K562 (cell line): ENCODE measurements around the gene LDLRAD3. TPM values are rescaled to one million over a fixed set of nuclear protein-coding genes. Genes with fewer than 3 reads are reported as not detected.

Experiments
- C11orf30 ChIP-seq: fragments of 450-650 bp; IDR thresholded peaks from 2 replicates; pipeline ENCODE4 v1.6.1; 2016; ENCODE audit warnings: low read depth, mild to moderate bottlenecking
- HMG20B ChIP-seq: fragments of 250-450 bp; sonication (Bioruptor Pico); IDR thresholded peaks from 2 replicates; pipeline ENCODE4 v1.5.0; 2021; ENCODE audit warnings: mild to moderate bottlenecking
- JUND ChIP-seq, 2 experiments: IDR thresholded peaks; 2 replicates in 1 of 2; 3 replicates in 1 of 2; pipeline ENCODE4 v1.6.1; 2011; ENCODE audit warnings: borderline replicate concordance in 2 of 2, low read depth in 2 of 2, low read length in 2 of 2, improper control_type of control experiment in 1 of 2, missing biosample characterization in 1 of 2, missing genetic modification characterization in 1 of 2, missing genetic modification reagents in 1 of 2
- MAFG ChIP-seq: fragments of 450-650 bp; conservative IDR thresholded peaks from 2 replicates; pipeline ENCODE4 v1.6.1; 2016; ENCODE audit warnings: missing genetic modification characterization, missing compliant biosample characterization
- NFIX ChIP-seq: fragments of 250-450 bp; sonication (Bioruptor Pico); IDR thresholded peaks from 2 replicates; pipeline ENCODE4 v1.4.0; 2020; ENCODE audit warnings: low read depth, mild to moderate bottlenecking, moderate library complexity
- NR2C2 ChIP-seq, 2 experiments: fragments of 200-800 bp in 1 of 2; sonication (Bioruptor generic) in 1 of 2; sonication (generic) in 1 of 2; formaldehyde crosslinking in 1 of 2; IDR thresholded peaks; 2 replicates each; pipeline versions ENCODE4 v1.6.1 to v1.8.0; 2016 to 2022; ENCODE audit warnings: mild to moderate bottlenecking in 1 of 2, missing compliant biosample characterization in 1 of 2, missing genetic modification characterization in 1 of 2, missing genetic modification reagents in 1 of 2
- RBM25 ChIP-seq: fragments of 200-400 bp; formaldehyde crosslinking; IDR thresholded peaks from 2 replicates; pipeline ENCODE4 v1.6.1; 2018; ENCODE audit warnings: low read length, low read depth, moderate library complexity; ENCODE audit not compliant: severe bottlenecking
- SLC30A9 ChIP-seq: fragments of 250-450 bp; sonication (Bioruptor Pico); IDR thresholded peaks from 2 replicates; pipeline ENCODE4 v1.8.0; 2022; ENCODE audit warnings: mild to moderate bottlenecking, moderate library complexity
- TEAD1 ChIP-seq, 2 experiments: fragments of 450-650 bp in 1 of 2; sonication (generic) in 1 of 2; formaldehyde crosslinking; IDR thresholded peaks; 2 replicates each; pipeline versions ENCODE4 v1.4.0 to v1.8.0; 2020 to 2022; ENCODE audit warnings: mild to moderate bottlenecking in 2 of 2, missing genetic modification reagents in 1 of 2
- U2AF1 ChIP-seq: fragments of 200-400 bp; formaldehyde crosslinking; optimal IDR thresholded peaks from 2 replicates; pipeline ENCODE3; 2017; ENCODE audit warnings: mild to moderate bottlenecking, low read depth, low read length, moderate library complexity
- WHSC1 ChIP-seq: IDR thresholded peaks from one replicate; pipeline ENCODE4 v1.6.1; 2012; ENCODE audit warnings: low read length, control low read depth, inconsistent platforms
- ZNF175 ChIP-seq: fragments of 200-800 bp; sonication (Bioruptor generic); IDR thresholded peaks from 2 replicates; pipeline ENCODE4 v1.6.1; 2016; ENCODE audit warnings: low read depth, mild to moderate bottlenecking, missing genetic modification characterization, missing compliant biosample characterization
- ZNF239 ChIP-seq: fragments of 250-450 bp; sonication (Bioruptor Pico); IDR thresholded peaks from 2 replicates; pipeline ENCODE4 v1.4.0; 2020; ENCODE audit warnings: mild to moderate bottlenecking
- ZNF347 ChIP-seq: fragments of 450-650 bp; formaldehyde crosslinking; IDR thresholded peaks from 2 replicates; pipeline ENCODE4 v1.4.0; 2020; ENCODE audit warnings: low read depth, mild to moderate bottlenecking, moderate library complexity
- ZSCAN29 ChIP-seq: fragments of 450-650 bp; IDR thresholded peaks from 2 replicates; pipeline ENCODE4 v1.6.1; 2017
- polyA plus RNA-seq, 8 experiments: library from polyadenylated mRNA; depleted of rRNA in 4 of 8; stranded (reverse) in 5 of 8; unstranded in 3 of 8; fragments of >200 nt; fragmentation: Nextera tagmentation in 2 of 8; fragmentation: Illumina TruSeq in 1 of 8; extraction: Ambion mirVana in 2 of 8; extraction: Trizol in 1 of 8; gene quantifications; 2 replicates each; pipeline versions ENCODE4 v1.2.1 to v1.2.3, GENCODE V29; 2011 to 2014; ENCODE audit warnings: inconsistent platforms in 1 of 8, missing spikeins in 1 of 8
- total RNA-seq, 7 experiments: library from RNA; depleted of rRNA in 6 of 7; stranded (reverse); fragments of >200 nt in 6 of 7; fragmentation: Illumina TruSeq in 2 of 7; extraction: Trizol in 2 of 7; gene quantifications; 2 replicates each; pipeline versions ENCODE4 v1.2.1 to v1.2.3, GENCODE V29; 2011 to 2021; ENCODE audit warnings: low replicate concordance in 1 of 7
- TF ChIP-seq, protein P1 (sequence below): sonication (generic); formaldehyde crosslinking; IDR thresholded peaks from 2 replicates; pipeline ENCODE4 v1.8.1; 2023; ENCODE audit warnings: mild to moderate bottlenecking, missing genetic modification reagents
- TF ChIP-seq, protein P2 (sequence below): sonication (generic); formaldehyde crosslinking; IDR thresholded peaks from 2 replicates; pipeline ENCODE4 v1.8.0; 2022; ENCODE audit warnings: missing genetic modification reagents, mild to moderate bottlenecking, borderline replicate concordance
- TF ChIP-seq, protein P3 (sequence below), 3 experiments: fragments of 200-800 bp in 1 of 3; fragments of 250-450 bp in 1 of 3; fragments of 450-650 bp in 1 of 3; sonication (Bioruptor Pico) in 1 of 3; sonication (Bioruptor generic) in 1 of 3; formaldehyde crosslinking in 1 of 3; IDR thresholded peaks; 2 replicates each; pipeline versions ENCODE4 v1.6.1 to v1.8.0; 2016 to 2022; ENCODE audit warnings: mild to moderate bottlenecking in 2 of 3, missing genetic modification characterization in 2 of 3, missing compliant biosample characterization in 1 of 3, moderate library complexity in 1 of 3

The LDLRAD3 gene
- total and polyA plus RNA-seq, 9 of the 15 experiments (the other 6 are each of a cell fraction or from before 2014, with no cell fraction given): 0.73 to 7.2 (median 3.5) TPM

DNA sequence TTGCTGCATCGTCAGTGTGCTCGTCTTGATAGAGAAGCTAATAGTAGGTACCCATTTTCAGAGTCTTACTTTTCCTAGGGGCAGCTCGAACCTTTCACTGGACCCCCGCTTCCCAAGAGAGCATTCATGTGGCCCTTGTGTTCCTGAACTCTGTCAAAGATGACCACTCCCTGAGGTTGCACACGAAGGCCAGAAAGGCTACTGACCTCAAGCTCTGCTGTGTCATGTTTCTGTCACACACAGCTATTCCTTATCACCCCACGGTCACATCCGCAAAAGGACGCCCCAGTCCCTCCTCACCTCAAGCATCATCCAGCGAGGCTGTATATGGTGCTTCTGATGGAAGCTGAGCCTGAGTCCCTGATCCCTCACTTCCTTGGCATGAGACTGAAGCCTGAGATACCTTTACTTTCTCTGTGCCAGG lies 171.5 kb downstream of the LDLRAD3 start (continued):
- peak; percentile 73 for TF ChIP-seq JUND (IDR thresholded peaks at IDR 0.05; ENCODE audit: borderline replicate concordance, low read depth, low read length)
- peak; percentile 83; the same call in 1 of the 3 replicates for TF ChIP-seq JUND (tag; IDR thresholded peaks at IDR 0.05; ENCODE audit: borderline replicate concordance, low read depth, low read length)
- TF ChIP-seq ZNF175 (CRISPR knock-in tag): peak; percentile 91
- peak; percentile 94 for TF ChIP-seq MAFG (tag)
- no peak for TF ChIP-seq ZNF347 (CRISPR knock-in tag)
- no peak for TF ChIP-seq ZNF239 (CRISPR knock-in tag)
- no peak for TF ChIP-seq NFIX (CRISPR knock-in tag)
- TF ChIP-seq, protein P1, sequence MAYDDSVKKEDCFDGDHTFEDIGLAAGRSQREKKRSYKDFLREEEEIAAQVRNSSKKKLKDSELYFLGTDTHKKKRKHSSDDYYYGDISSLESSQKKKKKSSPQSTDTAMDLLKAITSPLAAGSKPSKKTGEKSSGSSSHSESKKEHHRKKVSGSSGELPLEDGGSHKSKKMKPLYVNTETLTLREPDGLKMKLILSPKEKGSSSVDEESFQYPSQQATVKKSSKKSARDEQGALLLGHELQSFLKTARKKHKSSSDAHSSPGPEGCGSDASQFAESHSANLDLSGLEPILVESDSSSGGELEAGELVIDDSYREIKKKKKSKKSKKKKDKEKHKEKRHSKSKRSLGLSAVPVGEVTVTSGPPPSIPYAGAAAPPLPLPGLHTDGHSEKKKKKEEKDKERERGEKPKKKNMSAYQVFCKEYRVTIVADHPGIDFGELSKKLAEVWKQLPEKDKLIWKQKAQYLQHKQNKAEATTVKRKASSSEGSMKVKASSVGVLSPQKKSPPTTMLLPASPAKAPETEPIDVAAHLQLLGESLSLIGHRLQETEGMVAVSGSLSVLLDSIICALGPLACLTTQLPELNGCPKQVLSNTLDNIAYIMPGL: no peak
- TF ChIP-seq NR2C2 (CRISPR knock-in tag; IDR thresholded peaks at IDR 0.05): no peak; the same call in 1 of the 2 replicates
- peak; percentile 90 for TF ChIP-seq NR2C2 (tag; IDR thresholded peaks at IDR 0.05)
- no peak for TF ChIP-seq WHSC1
- TF ChIP-seq, protein P2, sequence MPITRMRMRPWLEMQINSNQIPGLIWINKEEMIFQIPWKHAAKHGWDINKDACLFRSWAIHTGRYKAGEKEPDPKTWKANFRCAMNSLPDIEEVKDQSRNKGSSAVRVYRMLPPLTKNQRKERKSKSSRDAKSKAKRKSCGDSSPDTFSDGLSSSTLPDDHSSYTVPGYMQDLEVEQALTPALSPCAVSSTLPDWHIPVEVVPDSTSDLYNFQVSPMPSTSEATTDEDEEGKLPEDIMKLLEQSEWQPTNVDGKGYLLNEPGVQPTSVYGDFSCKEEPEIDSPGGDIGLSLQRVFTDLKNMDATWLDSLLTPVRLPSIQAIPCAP (CRISPR knock-in tag): no peak
- TF ChIP-seq, protein P3, sequence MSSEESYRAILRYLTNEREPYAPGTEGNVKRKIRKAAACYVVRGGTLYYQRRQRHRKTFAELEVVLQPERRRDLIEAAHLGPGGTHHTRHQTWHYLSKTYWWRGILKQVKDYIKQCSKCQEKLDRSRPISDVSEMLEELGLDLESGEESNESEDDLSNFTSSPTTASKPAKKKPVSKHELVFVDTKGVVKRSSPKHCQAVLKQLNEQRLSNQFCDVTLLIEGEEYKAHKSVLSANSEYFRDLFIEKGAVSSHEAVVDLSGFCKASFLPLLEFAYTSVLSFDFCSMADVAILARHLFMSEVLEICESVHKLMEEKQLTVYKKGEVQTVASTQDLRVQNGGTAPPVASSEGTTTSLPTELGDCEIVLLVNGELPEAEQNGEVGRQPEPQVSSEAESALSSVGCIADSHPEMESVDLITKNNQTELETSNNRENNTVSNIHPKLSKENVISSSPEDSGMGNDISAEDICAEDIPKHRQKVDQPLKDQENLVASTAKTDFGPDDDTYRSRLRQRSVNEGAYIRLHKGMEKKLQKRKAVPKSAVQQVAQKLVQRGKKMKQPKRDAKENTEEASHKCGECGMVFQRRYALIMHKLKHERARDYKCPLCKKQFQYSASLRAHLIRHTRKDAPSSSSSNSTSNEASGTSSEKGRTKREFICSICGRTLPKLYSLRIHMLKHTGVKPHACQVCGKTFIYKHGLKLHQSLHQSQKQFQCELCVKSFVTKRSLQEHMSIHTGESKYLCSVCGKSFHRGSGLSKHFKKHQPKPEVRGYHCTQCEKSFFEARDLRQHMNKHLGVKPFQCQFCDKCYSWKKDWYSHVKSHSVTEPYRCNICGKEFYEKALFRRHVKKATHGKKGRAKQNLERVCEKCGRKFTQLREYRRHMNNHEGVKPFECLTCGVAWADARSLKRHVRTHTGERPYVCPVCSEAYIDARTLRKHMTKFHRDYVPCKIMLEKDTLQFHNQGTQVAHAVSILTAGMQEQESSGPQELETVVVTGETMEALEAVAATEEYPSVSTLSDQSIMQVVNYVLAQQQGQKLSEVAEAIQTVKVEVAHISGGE (CRISPR knock-in tag; IDR thresholded peaks at IDR 0.05): no peak
- TF ChIP-seq SLC30A9 (CRISPR knock-in tag): no peak
- TF ChIP-seq ZSCAN29: no peak
- TF ChIP-seq HMG20B: no peak
- no peak for TF ChIP-seq RBM25
- peak; percentile 90 for TF ChIP-seq C11orf30
- peak in 1 of 2 experiments; percentile 45; a peak in 1 of 4 replicates for TF ChIP-seq TEAD1 (CRISPR knock-in tag; IDR thresholded peaks at IDR 0.05)
- no peak for TF ChIP-seq U2AF1
